Inferior parietal cortex (tissue), 1 donor: ENCODE results near the gene MUS81.

Source experiments
- DNase-seq: peaks from one replicate; pipeline ENCODE4 v3.0.0-alpha.2; 2016; ENCODE audit errors: extremely low spot score

MUS81 gene

GRCh38 chr11:65859812-65860277 is 388 bp upstream of the MUS81 start:
- DNase-seq: no peak

- no peak for DNase-seq
Measured at GRCh38 chr11:65861165-65861505, 902 bp downstream of the MUS81 start.

GRCh38 chr11:65861533-65862183 is 1.4 kb downstream of the MUS81 start:
- DNase-seq: no peak

GRCh38 chr11:65862191-65862735 is 2.0 kb downstream of the MUS81 start:
- DNase-seq: no peak

- no peak for DNase-seq
Measured at GRCh38 chr11:65862941-65863888, 3.0 kb downstream of the MUS81 start.

- no peak for DNase-seq
Measured at GRCh38 chr11:65863889-65864705, 3.9 kb downstream of the MUS81 start.

- DNase-seq: no peak
Measured at GRCh38 chr11:65864706-65865471, 4.7 kb downstream of the MUS81 start.

GRCh38 chr11:65865550-65866172 is 5.4 kb downstream of the MUS81 start:
- DNase-seq: no peak

- DNase-seq: no peak
Measured at GRCh38 chr11:65866509-65867283, 6.5 kb downstream of the MUS81 start.

- DNase-seq: no peak
Measured at GRCh38 chr11:65867284-65868071, 7.2 kb downstream of the MUS81 start.

- DNase-seq: peak; percentile 35
Measured at GRCh38 chr11:65868076-65868667, 7.9 kb downstream of the MUS81 start.

GRCh38 chr11:65868907-65869306 is 8.7 kb downstream of the MUS81 start:
- no peak for DNase-seq

- DNase-seq: no peak
Measured at GRCh38 chr11:65869643-65870306, 9.5 kb downstream of the MUS81 start.

- no peak for DNase-seq
Measured at GRCh38 chr11:65870307-65870658, 10.1 kb downstream of the MUS81 start.

GRCh38 chr11:65870706-65871681 is 10.8 kb downstream of the MUS81 start:
- DNase-seq: no peak

- no peak for DNase-seq
Measured at GRCh38 chr11:65871811-65872548, 11.7 kb downstream of the MUS81 start.
